WI38 (cell line): ENCODE data around the gene GAL3ST1.

ENCODE experiments used
- H3K4me3 ChIP-seq: 2 replicates; pipeline ENCODE4 v1.5.1; 2011; ENCODE audit warnings: low read depth, mild to moderate bottlenecking, control low read depth, low read length
- CTCF ChIP-seq: IDR thresholded peaks from 2 replicates; pipeline ENCODE4 v1.5.1; 2012; ENCODE audit warnings: low read depth, mild to moderate bottlenecking, control low read depth, low read length

GAL3ST1 gene

DNA sequence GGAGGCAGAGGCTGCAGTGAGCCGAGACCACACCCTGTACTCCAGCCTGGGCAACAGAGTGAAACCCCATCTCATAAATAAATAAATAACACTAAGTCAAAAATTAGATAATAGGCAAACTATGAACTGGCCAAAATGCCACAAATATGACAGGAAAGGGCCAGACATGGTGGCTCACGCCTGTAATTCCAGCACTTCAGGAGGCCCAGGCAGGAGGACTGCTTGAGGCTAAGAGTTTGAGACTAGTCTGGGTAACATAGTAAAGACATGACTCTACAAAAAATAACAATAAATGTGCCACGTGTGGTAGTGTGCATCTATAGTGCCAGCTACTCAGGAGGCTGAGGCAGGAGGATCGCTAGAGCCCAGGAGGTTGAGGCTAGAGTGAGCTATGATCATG, 47.8 kb downstream of the GAL3ST1 start:
- H3K4me3 ChIP-seq: no peak overlapping the region
- no peak for TF ChIP-seq CTCF

- H3K4me3 ChIP-seq: no peak overlapping the region
- no peak for TF ChIP-seq CTCF
These were observed 50.6 kb downstream of the GAL3ST1 start for GRCh38 chr22:30523646-30524489.

- TF ChIP-seq CTCF: no peak
- H3K4me3 ChIP-seq: no peak overlapping the region
These were observed 52.9 kb downstream of the GAL3ST1 start for GRCh38 chr22:30521368-30522156.

GRCh38 chr22:30519842-30520425, 54.5 kb downstream of the GAL3ST1 start:
- H3K4me3 ChIP-seq: no peak overlapping the region
- TF ChIP-seq CTCF: no peak

DNA sequence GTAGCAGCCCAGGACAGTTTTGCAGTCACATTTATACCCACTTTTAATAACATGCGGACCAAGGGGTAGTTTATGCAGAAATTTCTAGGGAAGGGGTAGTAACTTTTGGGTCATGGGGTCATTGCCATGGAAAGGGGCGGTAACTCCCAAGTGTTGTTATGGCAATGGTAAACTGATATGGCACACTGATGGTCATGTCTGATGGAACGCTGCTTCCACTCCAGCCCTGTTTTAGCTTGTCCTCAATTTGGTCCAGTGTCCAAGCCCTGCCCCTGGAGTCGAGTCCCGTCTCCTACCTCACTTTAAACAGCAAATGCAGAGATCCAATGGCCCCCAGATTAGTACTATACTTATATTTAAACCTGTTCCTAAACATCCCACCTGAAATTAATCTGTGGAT, 57.7 kb downstream of the GAL3ST1 start:
- no peak overlapping the region for H3K4me3 ChIP-seq
- TF ChIP-seq CTCF: no peak

DNA sequence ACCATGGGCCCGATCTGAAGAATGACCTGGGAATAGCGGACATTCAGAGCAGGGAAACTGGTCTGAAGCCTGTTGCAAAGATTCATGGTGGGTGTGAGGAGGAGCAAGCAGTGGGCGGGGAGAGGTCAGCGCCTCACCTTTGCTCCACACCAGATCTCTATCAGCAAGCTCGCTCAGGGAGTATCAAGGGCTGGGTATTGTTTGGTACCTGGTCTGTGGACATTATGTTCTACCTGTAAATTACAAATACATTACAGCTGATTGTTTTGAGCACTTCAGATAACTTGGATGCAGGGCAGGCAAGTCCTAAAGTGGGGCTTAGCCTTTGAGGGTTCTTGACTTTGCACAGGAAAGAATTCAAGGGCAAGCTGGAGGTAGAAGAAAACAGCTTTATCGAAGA, 58.2 kb downstream of the GAL3ST1 start:
- no peak overlapping the region for H3K4me3 ChIP-seq
- TF ChIP-seq CTCF: no peak
